Pancreas (tissue), 10 donors: Measurements from ENCODE around the gene CDX1. TPM values are rescaled to one million over a fixed set of nuclear protein-coding genes. Genes with fewer than 3 reads are reported as not detected.
A peak's percentile ranks its signal among the peaks of the same experiment; 100 is the strongest.

Experiments used
- ATAC-seq, 4 donors: fragments of 200-7000 bp; cut with Tn5 transposase; one replicate each; pipeline versions ENCODE4 v1.8.0 to v1.9.1; 2020; ENCODE audit warnings: mild to moderate bottlenecking in 4 of 4, moderate library complexity in 4 of 4
- DNase-seq, 6 donors: peaks; one replicate each; pipeline ENCODE4 v3.0.0-alpha.2; 2020
- FAIRE-seq: peaks from 2 replicates; lab custom pipeline; 2012; peaks lifted over from hg19 to GRCh38; lab: Jason Lieb, UNC
- H3K27ac ChIP-seq, 4 donors: fragments of 200-600 bp; sonication (generic); 1 replicate in 3 of 4; 2 replicates in 1 of 4; pipeline versions ENCODE4 v1.5.0 to v1.8.0; 2020
- H3K27me3 ChIP-seq, 4 donors: fragments of 200-600 bp; one replicate each; pipeline ENCODE4 v1.8.0; 2021
- H3K36me3 ChIP-seq, 3 donors: fragments of 200-600 bp; sonication (generic) in 1 of 3; one replicate each; pipeline versions ENCODE4 v1.5.0 to v1.8.0; 2020 to 2021
- H3K4me1 ChIP-seq, 3 donors: fragments of 200-600 bp; one replicate each; pipeline ENCODE4 v1.8.0; 2021
- H3K4me3 ChIP-seq, 4 donors: fragments of 200-600 bp; sonication (generic) in 2 of 4; one replicate each; pipeline versions ENCODE4 v1.5.0 to v1.8.0; 2020 to 2021
- H3K9me3 ChIP-seq, 4 donors: fragments of 200-600 bp; one replicate each; pipeline ENCODE4 v1.8.0; 2021
- WGBS, 2 donors: extraction: QIAGEN DNeasy Blood & Tissue Kit; methylation state at CpG; one replicate each; pipeline ENCODE4 v1.1.7; 2013; 5-methylcytosine and 5-hydroxymethylcytosine counted together
- intact Hi-C, 3 donors: fragments of 100-400 bp; cut with DNase I; formaldehyde crosslinking; loops; one replicate each; pipeline versions ENCODE4 v1.11.1 to v1.14.2; 2022
- polyA plus RNA-seq, 2 donors: library from polyadenylated mRNA; stranded (reverse); fragments of 200-250 nt; gene quantifications; one replicate each; pipeline ENCODE4 v1.2.3, GENCODE V29; 2013
- total RNA-seq, 6 donors: library from RNA; stranded (reverse); fragmentation: NEBNext Ultra II Directional in 4 of 6; extraction: Animal tissue kit (Norgen Biotek cat#: 25700) in 4 of 6; gene quantifications; one replicate each; pipeline versions ENCODE4 v1.2.1 to v1.2.4, GENCODE V29; 2021 to 2023
- TF ChIP-seq, protein P1 (sequence below), 4 donors: fragments of 200-600 bp; sonication (generic) in 3 of 4; IDR thresholded peaks; one replicate each; pipeline versions ENCODE4 v1.5.0 to v1.8.0; 2021; ENCODE audit warnings: antibody characterized with exemption in 4 of 4
- donor health status: healthy with polysubstance abuse.
- donor health status: DM: no; HTN: no; CAD: no; lungs with moderate emphysema.
- donor health status: DM: no; HTN: no; CAD: no.
- donor health status: control.
- donor health status: control.
- donor health status: Bipolar disorder and iron deficiency.
- donor health status: DM: yes; HTN: yes; CAD: no.
- donor health status: DM: no; HTN: no; CAD: no.
- donor health status: DM: no; HTN: no; CAD: no.
- donor health status: DM: yes; HTN: yes; CAD: no.

Gene CDX1
- total and polyA plus RNA-seq, 8 donors = 0.13 to 0.19 (median 0.16) TPM; not detected in 5

DNA sequence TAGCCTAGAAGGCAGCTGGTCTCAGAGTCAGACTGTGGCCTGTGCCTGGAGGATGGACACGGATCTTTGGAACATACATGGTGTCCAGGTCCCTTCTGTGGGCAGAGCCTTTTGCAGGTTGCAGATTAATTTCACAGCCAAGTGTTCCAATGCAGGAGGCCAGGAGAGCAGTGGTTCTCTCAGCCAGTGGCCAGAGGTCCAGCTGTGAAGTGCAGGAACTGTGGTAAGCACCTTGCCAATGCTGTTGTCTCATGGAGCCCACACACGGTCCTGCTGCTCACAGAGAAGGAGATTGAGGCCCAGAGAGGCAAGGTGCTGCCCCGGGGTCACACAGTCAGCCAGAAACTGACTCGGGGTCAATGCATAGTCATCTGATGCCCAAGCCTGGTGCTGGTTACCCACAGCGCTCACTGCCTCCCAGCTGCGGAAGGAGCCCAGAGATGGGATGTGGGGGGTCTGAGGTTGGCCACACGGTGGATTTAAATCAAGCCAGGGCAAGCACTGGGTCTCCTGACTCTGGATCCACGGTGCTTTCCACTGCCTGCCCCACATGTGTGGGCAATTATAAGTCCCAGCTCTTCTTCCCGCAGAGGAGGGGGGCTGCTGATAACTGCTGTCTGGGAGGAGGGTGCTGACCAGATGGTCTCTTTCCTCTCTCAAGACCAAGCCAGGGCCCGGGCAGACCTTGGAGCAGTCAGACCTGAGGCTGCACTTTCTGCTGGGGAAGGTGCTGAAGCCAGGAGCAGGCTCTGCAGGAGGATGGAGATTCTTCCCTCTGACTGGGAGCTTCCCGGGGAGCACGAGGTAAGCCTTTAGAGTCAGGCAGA, 13.7 kb upstream of the CDX1 start:
- WGBS, 2 donors = 62 to 70% methylated on average over 12 of the region's 12 CpGs
- no peak for ATAC-seq
- peak overlapping the region in 1 of 4 donors; percentile 29 for H3K4me3 ChIP-seq
- intact Hi-C loops = no loop called here
- no peaks in the 10 kb centered on the region for H3K9me3 ChIP-seq
- no peak overlapping the region for H3K27ac ChIP-seq
- H3K27me3 ChIP-seq = no peaks in the 10 kb centered on the region
- no peaks in the 10 kb centered on the region for H3K36me3 ChIP-seq
- H3K4me1 ChIP-seq = no peaks in the 10 kb centered on the region
- no peak for FAIRE-seq
- DNase-seq = no peak
- TF ChIP-seq, protein P1, sequence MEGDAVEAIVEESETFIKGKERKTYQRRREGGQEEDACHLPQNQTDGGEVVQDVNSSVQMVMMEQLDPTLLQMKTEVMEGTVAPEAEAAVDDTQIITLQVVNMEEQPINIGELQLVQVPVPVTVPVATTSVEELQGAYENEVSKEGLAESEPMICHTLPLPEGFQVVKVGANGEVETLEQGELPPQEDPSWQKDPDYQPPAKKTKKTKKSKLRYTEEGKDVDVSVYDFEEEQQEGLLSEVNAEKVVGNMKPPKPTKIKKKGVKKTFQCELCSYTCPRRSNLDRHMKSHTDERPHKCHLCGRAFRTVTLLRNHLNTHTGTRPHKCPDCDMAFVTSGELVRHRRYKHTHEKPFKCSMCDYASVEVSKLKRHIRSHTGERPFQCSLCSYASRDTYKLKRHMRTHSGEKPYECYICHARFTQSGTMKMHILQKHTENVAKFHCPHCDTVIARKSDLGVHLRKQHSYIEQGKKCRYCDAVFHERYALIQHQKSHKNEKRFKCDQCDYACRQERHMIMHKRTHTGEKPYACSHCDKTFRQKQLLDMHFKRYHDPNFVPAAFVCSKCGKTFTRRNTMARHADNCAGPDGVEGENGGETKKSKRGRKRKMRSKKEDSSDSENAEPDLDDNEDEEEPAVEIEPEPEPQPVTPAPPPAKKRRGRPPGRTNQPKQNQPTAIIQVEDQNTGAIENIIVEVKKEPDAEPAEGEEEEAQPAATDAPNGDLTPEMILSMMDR (IDR thresholded peaks at IDR 0.05) = no peak

DNA sequence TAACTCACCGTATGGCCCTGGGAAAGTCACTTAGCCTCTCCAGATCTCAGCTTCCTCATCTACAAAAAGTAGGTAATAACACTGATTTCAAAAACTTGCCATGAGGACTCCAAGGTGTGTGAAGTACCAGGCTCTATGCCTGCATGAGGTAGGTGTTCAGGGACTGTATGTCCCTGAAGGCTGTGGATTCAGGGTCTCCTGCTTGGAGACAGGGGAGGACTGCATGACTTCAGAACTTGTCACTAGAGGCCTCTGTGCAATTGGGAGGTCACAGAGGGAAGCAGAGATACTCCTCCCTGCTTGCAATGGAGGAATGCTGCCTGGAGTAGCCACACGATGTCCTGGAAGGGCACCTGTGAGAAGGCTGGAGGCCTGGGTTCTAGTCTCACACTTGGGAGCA, 13.1 kb upstream of the CDX1 start:
- 81 to 84% methylated on average over 2 of the region's 2 CpGs for WGBS, 2 donors
- Histone ChIP-seq H3K4me3 (peak overlapping the region in 1 of 4 donors; percentile 29), H3K4me1 (no peaks in the 10 kb centered on the region), H3K36me3 (no peaks in the 10 kb centered on the region), H3K9me3 (no peaks in the 10 kb centered on the region), H3K27ac (no peak overlapping the region), H3K27me3 (no peaks in the 10 kb centered on the region)
- intact Hi-C loops = no loop called here
- no peak for FAIRE-seq
- TF ChIP-seq, protein P1 (IDR thresholded peaks at IDR 0.05) = no peak
- no peak for DNase-seq
- no peak for ATAC-seq

DNA sequence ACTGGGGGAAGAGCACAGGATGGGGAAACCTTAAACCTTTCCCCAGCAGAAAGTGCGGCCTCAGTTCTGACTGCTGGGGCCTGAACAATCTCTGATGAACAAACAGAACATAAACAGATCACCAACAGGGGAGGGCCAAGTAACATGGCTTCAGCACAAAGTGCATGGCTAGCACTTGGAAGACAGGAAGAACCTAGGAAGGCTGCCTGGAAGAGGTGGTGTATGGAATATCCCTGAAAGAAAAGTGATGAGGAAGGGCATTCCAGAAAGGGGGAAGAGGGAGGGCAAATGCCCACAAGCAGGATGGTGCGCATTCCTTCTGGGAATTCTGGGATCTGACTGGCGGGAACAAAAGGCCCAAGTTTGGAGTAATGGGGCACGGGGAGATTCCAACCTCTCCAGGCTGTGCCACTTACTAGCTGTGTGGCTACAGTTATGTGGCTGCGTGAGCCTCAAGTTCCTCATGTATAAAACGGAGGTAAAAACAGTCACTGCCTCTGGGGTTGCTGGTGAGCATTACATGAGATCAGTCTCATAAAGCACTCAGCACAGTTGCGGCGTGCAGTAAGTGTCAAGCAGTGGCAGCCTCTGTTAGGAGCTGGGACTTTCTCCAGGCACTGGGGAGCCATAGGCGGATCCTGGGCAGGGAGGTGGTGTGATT, 12.5 kb upstream of the CDX1 start:
- TF ChIP-seq, protein P1 (IDR thresholded peaks at IDR 0.05) = no peak
- peak in 1 of 4 donors; percentile 15 for ATAC-seq
- intact Hi-C loops = no loop called here
- FAIRE-seq = no peak
- Histone ChIP-seq H3K36me3 (no peaks in the 10 kb centered on the region), H3K4me3 (peak overlapping the region in 1 of 4 donors; percentile 29), H3K27me3 (no peaks in the 10 kb centered on the region), H3K27ac (no peak overlapping the region), H3K4me1 (no peaks in the 10 kb centered on the region), H3K9me3 (no peaks in the 10 kb centered on the region)
- 84 to 92% methylated on average over 9 of the region's 9 CpGs for WGBS, 2 donors
- no peak for DNase-seq

DNA sequence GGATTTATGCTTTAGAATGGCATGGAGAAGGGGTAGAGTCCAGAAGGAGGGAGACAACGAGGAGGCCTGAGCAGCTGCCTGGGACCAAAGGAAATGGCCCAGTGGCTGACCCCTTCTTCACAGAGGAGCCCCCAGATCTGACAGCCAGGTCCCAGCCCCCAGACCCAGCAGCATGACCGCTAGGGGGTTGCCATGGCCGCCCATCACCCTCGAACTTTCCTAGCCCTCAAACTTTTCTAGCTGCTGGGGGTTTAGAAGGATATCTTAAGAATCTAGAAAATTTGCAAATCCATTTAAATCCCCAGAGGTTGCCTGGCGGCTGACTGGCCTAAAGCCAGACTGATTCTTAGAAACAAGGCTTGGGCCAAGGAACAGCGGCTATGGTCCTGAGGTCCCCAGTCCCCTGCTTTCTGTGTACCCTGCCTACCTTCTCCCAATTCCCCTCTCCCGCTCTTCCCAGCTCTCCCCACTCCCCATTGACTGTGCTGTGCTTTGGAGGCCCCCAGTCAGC, 11.9 kb upstream of the CDX1 start:
- H3K4me3 ChIP-seq = peak overlapping the region in 1 of 4 donors; percentile 29
- FAIRE-seq = no peak
- WGBS, 2 donors = 71 to 83% methylated on average over 7 of the region's 7 CpGs
- H3K4me1 ChIP-seq = no peaks in the 10 kb centered on the region
- intact Hi-C loops = no loop called here
- H3K27ac ChIP-seq = peak overlapping the region in 1 of 4 donors; percentile 12
- H3K9me3 ChIP-seq = no peaks in the 10 kb centered on the region
- H3K36me3 ChIP-seq = no peaks in the 10 kb centered on the region
- no peaks in the 10 kb centered on the region for H3K27me3 ChIP-seq
- DNase-seq = no peak
- TF ChIP-seq, protein P1 (IDR thresholded peaks at IDR 0.05) = no peak
- no peak for ATAC-seq
